ENCODE measurements around the gene COLGALT1.
"Not testable (repeated sequence)": the region's sequence is repeated elsewhere in the genome, so short reads cannot be mapped to it uniquely, and the experiment has no call there.

Gene COLGALT1

DNA sequence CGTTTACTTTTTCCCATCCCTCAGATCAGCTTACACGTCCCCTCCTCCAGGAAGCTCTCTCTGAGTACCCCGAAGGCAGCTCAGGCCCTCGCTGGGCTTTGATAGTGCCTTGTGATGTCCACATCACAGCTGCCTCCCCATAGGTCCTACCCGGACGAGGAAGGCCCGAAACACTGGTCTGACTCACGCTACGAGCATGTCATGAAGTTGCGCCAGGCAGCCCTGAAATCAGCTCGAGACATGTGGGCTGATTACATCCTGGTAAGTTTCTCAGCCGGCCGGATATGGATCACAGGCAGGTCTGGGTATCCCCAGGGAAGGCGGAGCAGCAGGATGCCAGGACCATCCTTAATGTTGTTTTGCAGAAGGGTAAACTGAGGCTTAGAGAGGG lies 4.8 kb downstream of the COLGALT1 start:
- DNase-seq (ENCODE audit: low read depth in 2 of 2), result no peak

DNA sequence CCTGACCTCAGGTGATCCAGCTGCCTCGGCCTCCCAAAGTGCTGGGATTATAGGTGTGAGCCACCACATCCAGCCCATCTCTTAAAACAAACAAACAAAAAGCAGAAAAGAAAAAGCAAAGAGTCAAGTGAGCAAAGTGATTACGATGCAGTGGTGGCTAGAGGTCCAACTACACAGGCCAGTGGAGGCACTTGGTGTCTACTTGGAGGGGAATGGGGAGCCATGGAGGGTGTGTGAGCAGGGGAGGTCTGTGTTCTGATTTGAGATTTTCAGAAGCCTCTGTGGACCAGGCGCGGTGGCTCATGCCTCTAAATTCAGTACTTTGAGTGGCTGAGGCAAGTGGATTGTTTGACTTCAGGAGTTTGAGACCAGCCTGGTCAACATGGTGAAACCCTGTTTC lies 6.6 kb downstream of the COLGALT1 start:
- DNase-seq (ENCODE audit: low read depth in 2 of 2), result no peak

DNA sequence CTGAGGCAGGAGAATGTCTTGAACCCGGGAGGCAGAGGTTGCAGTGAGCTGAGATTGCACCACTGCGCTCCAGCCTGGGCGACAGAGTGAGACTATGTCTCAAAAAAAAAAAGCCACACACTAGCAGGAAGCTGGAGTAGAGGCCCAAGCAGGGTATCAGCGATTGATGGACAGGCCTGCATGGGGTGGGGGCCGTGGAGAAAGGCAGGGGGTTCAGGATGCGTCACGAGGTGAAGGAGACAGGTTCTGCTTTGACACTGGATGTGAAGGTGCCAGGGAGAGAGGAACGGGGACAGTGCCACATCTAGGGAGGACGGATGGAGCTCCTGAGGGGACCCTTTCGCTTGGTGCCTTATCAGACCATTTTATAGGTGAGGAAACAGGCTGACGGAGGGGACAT lies 7.1 kb downstream of the COLGALT1 start:
- no peak for DNase-seq (ENCODE audit: low read depth in 2 of 2)

DNA sequence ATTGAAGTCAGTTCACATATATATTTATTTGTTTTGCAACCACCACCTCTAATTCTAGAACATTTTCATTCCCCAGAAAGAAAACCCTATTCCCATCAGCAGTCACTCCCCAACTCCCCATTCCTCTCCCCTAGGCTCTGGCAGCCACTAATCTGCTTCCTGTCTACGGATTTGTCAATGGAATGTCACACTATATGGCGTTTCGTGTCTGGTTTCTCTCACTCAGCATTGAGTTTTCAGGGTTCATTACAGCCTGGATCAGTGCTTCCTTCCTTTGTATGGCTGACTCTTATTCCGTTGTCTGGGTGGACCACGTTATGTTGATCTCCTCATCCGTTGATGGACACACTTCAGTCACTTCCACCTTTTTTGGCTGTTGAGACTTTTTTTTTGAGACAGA lies 9.3 kb downstream of the COLGALT1 start:
- DNase-seq (ENCODE audit: low read depth in 2 of 2), result no peak

DNA sequence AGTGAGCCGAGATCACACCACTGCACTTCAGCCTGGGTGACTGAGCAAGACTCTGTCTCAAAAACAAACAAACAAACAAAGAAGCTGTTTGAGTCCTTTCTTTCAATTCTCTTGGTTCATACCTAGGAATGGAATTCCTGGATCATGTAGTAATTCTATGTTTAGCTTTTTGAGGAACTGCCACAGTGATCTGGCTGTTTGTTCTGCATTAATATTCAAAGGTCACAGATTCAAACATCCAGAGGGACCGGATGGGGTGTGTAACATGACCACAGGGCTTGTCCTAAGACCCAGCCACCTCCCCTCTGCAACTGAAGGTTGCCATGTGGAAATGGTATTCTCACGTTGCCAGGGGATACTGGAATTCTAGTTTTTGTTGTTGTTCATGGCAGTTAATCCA lies 10.2 kb downstream of the COLGALT1 start:
- DNase-seq (ENCODE audit: low read depth in 2 of 2), result no peak

DNA sequence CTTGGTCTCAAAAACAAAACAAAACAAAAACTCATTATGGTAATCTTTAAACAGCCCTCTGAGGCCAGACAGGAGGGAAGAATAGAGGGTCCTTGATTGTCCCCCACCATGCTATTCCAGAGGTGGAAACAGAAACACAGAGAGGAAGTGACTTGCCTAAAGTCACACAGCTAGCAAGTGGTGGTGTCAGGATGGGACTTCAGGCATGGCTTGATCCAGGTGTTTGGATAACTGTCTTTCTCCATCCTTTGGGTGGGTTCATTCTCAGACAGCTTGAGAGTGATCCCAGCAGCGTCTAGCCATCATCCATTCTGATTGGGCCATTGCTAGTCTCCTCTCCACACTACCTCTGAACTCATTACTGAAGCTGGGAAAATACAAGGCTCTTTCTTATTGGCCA lies 12.5 kb downstream of the COLGALT1 start:
- DNase-seq (ENCODE audit: low read depth in 2 of 2), result no peak

DNA sequence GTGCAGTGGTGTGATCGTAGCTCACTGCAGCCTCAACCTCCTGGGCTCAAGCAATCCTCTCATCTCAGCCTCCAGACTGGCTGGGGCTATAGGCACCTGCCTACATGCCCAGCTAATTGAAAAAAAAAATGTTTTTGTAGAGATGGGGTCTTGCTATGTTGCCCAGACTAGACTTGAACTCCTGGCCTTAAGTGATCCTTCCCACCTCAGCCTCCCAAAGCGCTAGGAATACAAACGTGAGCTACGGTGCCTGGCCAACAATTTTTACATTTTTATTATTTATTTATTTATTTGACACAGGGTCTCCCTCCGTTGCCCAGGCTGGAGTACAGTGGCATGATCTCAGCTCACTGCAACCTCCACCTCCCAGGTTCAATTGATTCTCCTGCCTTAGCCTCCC lies 14.8 kb downstream of the COLGALT1 start:
- not testable (repeated sequence) for DNase-seq (ENCODE audit: low read depth in 2 of 2)

DNA sequence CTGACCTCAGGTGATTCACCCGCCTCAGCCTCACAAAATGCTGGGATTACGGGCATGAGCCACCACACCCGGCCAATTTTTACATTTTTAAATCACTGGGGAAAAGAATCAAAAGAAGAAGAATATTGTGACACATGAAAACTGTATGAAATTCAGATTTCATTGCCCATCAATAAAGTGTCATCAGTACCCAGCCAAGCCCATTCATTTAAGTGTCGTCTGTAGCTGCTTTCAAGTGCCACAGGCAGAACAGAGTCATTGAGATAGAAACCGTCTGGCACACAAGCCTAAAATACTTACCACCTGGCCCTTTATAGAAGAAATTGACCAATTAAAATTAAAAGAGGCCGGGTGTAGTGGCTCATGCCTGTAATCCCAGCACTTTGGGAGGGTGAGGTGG lies 15.3 kb downstream of the COLGALT1 start:
- DNase-seq (ENCODE audit: low read depth in 2 of 2), result no peak

DNA sequence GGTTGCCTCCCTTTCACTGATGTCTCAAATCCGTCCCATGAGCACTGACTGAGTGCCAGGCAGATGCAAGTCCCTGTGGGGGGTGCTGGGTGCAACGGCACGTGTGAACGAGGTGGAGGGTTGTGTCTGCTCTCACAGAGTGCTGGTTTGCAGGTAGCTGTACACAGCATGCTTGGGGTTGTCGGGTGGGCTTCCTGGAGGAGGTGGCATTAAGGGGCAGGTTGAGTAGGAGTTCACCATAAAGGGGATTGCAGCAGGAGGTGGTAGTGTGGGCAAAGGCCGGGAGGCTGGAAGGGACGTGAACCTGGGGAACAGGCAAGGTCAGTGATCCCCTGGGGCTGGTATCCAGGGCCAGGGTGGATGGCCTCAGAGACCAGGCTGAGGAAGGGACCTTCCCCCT lies 17.2 kb downstream of the COLGALT1 start:
- DNase-seq (ENCODE audit: low read depth in 2 of 2), result no peak

DNA sequence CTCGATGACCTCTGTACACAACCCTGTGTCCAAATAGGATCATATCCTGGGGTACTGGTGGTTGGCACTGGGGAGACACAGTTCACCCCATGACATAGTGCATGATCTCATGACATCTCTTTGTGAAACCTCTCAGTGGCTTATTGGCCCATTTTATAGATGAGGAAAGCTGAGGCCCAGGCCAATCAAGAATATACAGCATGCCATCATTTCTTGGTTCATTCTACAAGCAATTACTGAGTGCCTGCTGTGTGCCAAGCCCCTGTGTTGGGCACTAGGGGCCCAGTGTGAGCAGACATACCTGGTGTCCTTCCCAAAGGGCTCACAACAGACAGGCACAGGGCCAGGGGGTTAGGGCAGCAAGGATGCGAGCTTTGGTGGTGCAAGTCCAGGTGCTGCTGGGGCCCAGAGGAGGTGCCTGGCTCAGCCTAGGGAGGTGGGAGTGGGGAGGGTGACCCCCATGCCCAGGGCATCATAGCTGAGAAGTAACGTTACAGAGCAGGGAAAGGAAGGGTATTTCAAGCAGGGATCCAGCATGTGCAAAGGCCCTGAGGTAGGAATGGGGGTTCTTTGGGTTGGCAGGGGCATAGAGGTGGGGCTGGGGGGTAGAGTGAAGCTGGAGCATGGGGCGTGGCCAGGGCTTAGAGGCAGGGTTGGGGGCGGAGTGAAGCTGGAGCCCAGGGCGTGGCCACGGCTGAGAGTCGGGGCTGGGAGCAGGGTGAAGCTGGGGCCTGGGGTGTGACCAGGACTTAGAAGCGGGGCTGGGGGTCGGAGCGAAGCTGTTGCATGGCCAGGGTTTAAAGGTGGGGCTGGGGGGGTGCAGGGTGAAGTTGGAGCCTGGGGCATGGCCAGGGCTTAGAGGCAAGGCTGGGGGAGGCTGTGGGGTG lies 20.7 kb downstream of the COLGALT1 start:
- no peak for DNase-seq (ENCODE audit: low read depth in 2 of 2)

DNA sequence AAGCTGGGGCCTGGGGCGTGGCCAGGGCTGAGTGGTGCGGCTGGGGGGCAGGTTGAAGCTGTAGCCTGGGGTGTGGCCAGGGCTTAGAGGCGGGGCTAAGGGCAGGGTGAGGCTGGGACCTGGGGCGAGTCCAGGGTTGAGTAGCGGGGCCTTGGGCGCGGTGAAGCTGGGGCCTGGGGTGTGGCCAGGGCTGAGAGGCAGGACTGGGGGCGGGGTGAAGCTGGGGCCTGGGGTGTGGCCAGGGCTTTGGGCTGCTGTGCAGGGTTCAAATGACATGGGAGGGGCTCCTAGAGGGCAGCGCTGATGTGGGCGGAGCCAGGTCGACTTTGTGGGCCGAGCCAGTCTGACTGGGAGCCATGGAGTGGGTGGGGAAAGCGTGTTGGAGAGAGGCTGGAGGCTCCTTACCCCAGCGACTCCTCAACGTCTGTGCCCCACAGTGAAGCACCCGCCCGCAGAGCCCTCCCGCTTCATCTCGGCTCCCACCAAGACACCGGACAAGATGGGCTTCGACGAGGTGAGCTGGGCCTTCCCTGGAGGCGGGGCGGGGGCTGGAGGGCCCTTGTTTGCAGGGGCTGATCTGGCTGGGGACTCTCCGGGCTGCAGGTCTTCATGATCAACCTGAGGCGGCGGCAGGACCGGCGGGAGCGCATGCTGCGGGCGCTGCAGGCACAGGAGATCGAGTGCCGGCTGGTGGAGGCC lies 21.5 kb downstream of the COLGALT1 start:
- DNase-seq (ENCODE audit: low read depth in 2 of 2), result no peak

DNA sequence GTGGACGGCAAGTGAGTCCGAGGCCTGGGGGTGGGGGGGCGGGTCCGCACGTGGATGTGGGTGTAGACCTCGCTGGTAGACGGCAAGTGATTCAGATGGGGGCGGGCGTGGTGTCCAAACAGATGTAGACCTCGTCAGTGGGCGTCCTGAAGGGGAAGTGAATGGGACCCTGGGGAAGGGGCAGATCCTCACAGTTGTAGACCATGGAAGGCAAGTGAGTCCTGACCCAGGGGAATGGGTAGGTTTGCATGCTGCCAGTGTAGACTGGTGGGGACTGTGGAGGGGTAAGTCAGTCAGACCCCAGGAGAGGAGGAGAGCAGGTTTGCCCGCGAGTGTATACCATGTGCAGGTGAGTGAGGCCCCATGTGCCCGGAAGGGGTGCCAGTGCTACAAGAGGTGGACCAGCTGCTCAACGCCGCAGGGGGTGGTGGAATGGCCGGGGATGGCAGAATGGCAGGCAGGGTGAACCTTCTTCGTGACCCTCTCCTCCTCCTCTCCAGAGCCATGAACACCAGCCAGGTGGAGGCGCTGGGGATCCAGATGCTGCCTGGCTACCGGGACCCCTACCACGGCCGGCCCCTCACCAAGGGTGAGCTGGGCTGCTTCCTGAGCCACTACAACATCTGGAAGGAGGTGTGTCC lies 22.1 kb downstream of the COLGALT1 start:
- no peak for DNase-seq (ENCODE audit: low read depth in 2 of 2)

DNA sequence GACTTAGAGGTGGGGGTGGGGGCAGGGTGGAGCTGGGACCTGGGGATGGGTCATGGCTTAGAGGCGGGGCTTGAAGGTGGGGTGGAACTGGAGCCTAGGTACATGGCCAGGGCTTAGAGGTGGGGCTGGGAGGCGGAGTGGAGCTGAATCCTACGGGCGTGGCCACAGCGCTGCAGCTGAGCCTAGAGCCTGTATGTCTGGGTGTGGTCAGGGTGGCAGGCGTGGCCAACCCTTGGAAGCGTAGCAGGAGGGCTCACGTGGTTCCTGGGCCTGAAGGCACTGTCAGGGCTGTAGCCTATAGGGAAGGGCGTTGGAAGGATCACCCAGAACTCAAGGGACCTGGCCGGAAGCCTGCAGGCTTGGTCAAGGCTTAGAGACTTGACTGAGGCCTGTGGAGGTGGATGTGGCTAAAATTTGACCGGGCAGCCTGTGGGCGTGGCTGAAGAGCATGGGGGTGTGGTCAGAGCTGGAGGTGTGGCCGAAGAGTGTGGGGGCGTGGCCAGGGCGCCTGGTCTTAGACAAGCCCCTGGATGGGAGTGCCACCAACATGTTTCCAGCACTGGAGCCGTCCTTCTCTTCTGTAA lies 24.3 kb downstream of the COLGALT1 start:
- no peak for DNase-seq (ENCODE audit: low read depth in 2 of 2)

DNA sequence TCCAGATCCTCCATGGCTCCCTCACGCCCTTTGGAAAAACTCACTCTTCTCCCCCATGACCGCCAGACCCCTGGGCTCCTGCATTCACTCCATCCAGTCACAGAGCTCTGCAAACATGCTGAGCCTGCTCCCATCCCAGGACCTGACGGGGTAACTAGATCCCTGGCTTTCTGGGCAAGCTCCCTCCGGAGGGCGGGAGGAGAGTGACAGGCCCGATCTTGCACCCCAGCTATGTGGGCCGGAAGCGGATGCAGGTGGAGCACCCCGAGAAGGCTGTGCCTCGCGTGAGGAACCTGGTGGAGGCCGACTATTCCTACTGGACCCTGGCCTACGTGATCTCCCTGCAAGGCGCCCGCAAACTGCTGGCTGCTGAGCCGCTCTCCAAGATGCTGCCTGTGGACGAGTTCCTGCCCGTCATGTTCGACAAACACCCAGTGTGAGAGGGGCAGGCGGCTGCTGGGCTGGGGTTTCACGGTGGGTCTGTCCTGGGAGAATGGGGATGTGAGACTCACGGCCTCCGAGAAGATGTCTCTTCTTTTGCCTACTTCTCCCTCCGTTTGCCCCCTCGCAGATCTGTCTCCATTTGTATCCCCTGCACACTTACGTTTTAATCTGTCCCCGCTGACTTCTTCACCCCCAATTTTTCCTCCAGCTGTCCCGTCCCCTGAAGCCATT lies 25.2 kb downstream of the COLGALT1 start:
- DNase-seq (ENCODE audit: low read depth in 2 of 2), result no peak

DNA sequence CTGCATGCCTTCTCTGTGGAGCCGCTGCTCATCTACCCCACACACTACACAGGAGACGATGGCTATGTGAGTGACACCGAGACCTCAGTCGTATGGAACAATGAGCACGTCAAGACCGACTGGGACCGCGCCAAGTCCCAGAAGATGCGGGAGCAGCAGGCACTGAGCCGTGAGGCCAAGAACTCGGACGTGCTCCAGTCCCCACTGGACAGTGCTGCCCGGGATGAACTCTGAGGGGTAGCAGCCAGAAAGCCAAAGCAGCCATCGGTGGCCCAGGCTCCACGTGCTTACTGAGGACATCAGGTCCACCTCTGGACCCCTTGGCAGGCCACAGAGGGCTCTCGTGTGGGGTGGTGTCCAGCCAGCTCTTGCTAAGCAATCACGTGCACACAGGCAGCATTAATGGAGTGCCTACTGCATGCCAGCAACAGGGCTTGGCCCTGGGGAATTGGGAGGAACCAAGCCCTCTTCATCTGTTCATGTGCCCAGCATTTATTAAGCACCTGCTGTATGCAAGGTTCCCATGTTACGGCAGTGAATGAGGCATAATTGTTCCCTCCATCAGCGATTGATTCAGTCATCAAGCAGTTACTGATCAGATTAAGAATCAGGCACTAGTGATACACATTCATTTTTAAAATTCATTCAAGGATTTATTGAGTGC lies 25.9 kb downstream of the COLGALT1 start:
- DNase-seq (ENCODE audit: low read depth in 2 of 2), result no peak

DNA sequence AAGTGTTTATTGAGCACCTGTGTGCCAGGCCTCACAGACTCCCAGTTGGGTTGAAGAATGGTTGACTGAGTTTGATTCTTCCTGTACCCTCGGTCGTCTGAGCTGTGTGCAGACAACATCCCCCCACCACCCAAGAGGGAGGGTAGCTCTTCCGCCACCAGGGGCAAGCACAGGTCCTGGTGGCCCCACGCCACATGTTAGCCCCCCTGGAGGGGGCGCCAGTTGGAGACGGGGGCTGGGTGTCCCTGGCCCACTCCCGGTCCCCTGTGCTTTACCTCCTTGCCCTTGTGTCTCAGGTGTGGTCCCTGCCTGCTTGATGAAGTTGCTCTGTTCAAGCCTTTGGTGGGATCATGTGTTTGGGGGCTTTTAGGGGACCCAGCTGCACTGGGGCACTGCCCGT lies 27.2 kb downstream of the COLGALT1 start:
- DNase-seq (ENCODE audit: low read depth in 2 of 2), result no peak

DNA sequence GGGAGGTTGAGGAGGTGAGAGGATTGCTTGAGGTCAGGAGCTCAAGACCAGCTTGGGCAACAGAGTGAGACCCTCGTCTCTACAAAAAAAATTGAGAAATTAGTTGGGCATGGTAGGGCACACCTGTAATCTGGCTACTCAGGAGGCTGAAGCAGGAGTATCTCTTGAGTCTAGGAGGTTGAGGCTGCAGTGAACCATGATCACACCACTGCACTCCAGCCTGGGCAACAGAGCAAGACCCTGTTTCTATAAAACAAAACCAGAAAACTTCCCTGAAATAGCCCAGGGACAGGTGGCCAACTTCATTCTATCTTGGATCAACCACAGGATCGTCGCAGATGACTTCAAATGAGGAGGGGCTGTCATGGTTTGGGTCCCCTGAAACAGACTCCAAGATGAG lies 28.7 kb downstream of the COLGALT1 start:
- DNase-seq (ENCODE audit: low read depth in 2 of 2), result no peak

DNA sequence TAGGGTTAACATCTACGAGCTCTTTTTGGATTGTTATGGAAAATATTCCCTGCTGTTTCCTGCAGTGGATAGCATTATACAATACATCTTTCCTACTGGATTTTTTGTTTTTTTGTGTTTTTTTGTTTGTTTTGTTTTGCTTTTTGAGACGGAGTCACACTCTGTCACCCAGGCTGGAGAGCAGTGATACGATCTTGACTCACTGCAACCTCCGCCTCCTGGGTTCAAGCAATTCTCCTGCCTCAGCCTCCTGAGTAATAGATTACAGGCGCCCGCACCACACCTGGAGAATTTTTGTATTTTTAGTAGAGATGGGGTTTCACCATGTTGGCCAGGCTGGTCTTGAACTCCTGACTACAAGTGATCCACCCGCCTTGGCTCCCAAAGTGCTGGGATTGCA lies 29.9 kb downstream of the COLGALT1 start:
- not testable (repeated sequence) for DNase-seq (ENCODE audit: low read depth in 2 of 2)

DNA sequence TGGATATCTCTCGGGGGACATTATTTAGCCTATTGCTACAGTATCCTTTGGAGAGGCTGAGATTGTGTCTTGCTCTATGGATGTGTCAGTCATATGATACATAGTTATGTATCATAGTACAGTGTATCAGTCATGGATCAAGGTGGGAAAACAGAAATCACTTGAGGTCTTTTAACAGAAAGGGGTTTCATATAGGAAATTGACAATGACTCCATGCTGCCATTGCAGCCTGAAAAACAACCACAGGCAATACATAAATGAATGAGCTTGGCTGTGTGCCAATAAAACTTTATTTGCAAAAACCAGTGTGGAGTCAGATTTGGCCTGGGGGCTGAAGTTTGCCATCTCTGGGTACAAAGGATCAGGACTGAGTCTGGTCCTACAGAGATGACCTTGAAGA lies 35.4 kb downstream of the COLGALT1 start:
- no peak for DNase-seq (ENCODE audit: low read depth in 2 of 2)

DNA sequence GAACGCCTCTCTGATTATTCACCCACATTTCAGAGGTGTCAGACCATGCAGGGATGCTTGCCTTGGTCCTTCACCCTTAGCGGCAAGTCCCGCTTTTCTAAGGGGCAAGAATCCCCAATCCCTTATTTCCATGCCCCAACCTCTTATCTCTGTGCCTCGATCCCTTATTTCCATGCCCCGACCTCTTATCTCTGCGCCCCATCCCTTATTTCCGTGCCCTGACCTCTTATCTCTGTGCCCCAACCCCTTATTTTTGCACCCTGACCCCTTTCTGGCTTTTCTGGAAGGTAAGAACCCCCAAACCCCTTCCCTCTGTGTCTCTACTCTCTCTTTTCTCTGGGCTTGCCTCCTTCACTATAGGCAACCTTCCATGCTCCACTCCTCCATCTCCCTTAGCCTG lies 38.8 kb downstream of the COLGALT1 start:
- DNase-seq (ENCODE audit: low read depth in 2 of 2), result not testable (repeated sequence)

DNA sequence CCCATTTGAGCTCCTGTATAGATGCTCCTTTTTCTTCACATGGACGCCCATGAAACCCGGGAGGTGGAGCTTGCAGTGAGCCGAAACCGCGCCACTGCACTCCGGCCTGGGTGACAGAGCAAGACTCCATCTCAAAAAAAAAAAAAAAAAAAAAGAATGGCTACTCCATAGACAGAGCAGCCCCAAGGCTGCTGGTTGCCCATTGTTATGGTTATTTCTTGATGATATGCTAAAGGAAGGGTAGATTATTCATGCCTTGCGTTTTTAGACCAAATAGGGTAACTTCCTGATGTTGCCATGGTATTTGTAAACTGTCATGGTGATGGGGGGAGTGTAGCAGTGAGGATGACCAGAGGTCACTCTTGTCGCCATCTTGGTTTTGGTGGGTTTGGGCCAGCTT lies 42.6 kb downstream of the COLGALT1 start:
- DNase-seq (ENCODE audit: low read depth in 2 of 2), result not testable (repeated sequence)
